Thoracic aorta (tissue), 2 donors: ENCODE data around the gene UROD. TPM values are rescaled to one million over a fixed set of nuclear protein-coding genes. Genes with fewer than 3 reads are reported as not detected.

Experiments used
- ATAC-seq: fragments of 150-250 bp; one replicate; pipeline ENCODE4 v1.8.0; 2017; ENCODE audit warnings: low read depth; ENCODE audit not compliant: insufficient number of reproducible peaks, low FRiP score
- DNase-seq: peaks from one replicate; pipeline ENCODE4 v3.0.0-alpha.2; 2020; ENCODE audit warnings: low spot score
- H3K27ac ChIP-seq, 2 donors: fragments of 200-600 bp; sonication (generic); 1 replicate in 1 of 2; 2 replicates in 1 of 2; pipeline ENCODE4 v1.5.1; 2016; ENCODE audit warnings: mild to moderate bottlenecking in 2 of 2, moderate library complexity in 2 of 2
- H3K27me3 ChIP-seq: fragments of 200-600 bp; sonication (generic); replicated peaks from 2 replicates; pipeline ENCODE4 v1.6.0; 2016; ENCODE audit warnings: mild to moderate bottlenecking; ENCODE audit not compliant: insufficient read depth
- H3K36me3 ChIP-seq: fragments of 200-600 bp; sonication (generic); one replicate; pipeline ENCODE4 v1.5.1; 2016
- H3K4me1 ChIP-seq, 2 donors: fragments of 200-600 bp; sonication (generic); 1 replicate in 1 of 2; 2 replicates in 1 of 2; pipeline versions ENCODE4 v1.5.1 to v1.6.0; 2016; ENCODE audit warnings: low read depth in 2 of 2, mild to moderate bottlenecking in 1 of 2; ENCODE audit not compliant: control insufficient read depth in 1 of 2
- H3K4me3 ChIP-seq: fragments of 200-600 bp; sonication (generic); 2 replicates; pipeline ENCODE4 v1.5.1; 2016; ENCODE audit warnings: mild to moderate bottlenecking
- H3K9me3 ChIP-seq: fragments of 200-600 bp; sonication (generic); 2 replicates; pipeline ENCODE4 v1.5.1; 2016
- total RNA-seq, 2 donors: library from RNA; depleted of rRNA; stranded (reverse); fragments of >200 nt; gene quantifications; one replicate each; pipeline versions ENCODE4 v1.1.0 to v1.2.3, GENCODE V29; 2016
- TF ChIP-seq, protein P1 (sequence below): fragments of 200-600 bp; sonication (generic); IDR thresholded peaks from one replicate; pipeline ENCODE4 v1.5.1; 2019; ENCODE audit warnings: antibody characterized with exemption

UROD gene
- total RNA-seq, 2 donors from 2014 or later: 32.7 to 67.4 TPM

GRCh38 chr1:45012639-45013278 lies 705 bp downstream of the UROD start:
- peaks cover 19 to 48% of the 10 kb centered on the region in 2 donors for H3K4me1 ChIP-seq

GRCh38 chr1:45013551-45014209 lies 1.6 kb downstream of the UROD start:
- H3K27ac ChIP-seq: no peak overlapping the region
- peaks cover 19 to 48% of the 10 kb centered on the region in 2 donors for H3K4me1 ChIP-seq
- peaks cover 11% of the 10 kb centered on the region for H3K36me3 ChIP-seq
- DNase-seq (no peak), ATAC-seq (no peak)
- no peaks in the 10 kb centered on the region for H3K27me3 ChIP-seq
- TF ChIP-seq, protein P1, sequence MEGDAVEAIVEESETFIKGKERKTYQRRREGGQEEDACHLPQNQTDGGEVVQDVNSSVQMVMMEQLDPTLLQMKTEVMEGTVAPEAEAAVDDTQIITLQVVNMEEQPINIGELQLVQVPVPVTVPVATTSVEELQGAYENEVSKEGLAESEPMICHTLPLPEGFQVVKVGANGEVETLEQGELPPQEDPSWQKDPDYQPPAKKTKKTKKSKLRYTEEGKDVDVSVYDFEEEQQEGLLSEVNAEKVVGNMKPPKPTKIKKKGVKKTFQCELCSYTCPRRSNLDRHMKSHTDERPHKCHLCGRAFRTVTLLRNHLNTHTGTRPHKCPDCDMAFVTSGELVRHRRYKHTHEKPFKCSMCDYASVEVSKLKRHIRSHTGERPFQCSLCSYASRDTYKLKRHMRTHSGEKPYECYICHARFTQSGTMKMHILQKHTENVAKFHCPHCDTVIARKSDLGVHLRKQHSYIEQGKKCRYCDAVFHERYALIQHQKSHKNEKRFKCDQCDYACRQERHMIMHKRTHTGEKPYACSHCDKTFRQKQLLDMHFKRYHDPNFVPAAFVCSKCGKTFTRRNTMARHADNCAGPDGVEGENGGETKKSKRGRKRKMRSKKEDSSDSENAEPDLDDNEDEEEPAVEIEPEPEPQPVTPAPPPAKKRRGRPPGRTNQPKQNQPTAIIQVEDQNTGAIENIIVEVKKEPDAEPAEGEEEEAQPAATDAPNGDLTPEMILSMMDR: no peak
- H3K9me3 ChIP-seq: no peaks in the 10 kb centered on the region
- no peak overlapping the region for H3K4me3 ChIP-seq

More at GRCh38 chr1:45012639-45013278, 705 bp downstream of the UROD start:
- Histone ChIP-seq H3K4me3 (peak overlapping the region; percentile 96), H3K27ac (peak overlapping the region; percentile 69 to 84), H3K27me3 (no peaks in the 10 kb centered on the region), H3K9me3 (no peaks in the 10 kb centered on the region), H3K36me3 (peaks cover 20% of the 10 kb centered on the region)
- no peak for DNase-seq
- TF ChIP-seq, protein P1: no peak
- no peak for ATAC-seq

DNA sequence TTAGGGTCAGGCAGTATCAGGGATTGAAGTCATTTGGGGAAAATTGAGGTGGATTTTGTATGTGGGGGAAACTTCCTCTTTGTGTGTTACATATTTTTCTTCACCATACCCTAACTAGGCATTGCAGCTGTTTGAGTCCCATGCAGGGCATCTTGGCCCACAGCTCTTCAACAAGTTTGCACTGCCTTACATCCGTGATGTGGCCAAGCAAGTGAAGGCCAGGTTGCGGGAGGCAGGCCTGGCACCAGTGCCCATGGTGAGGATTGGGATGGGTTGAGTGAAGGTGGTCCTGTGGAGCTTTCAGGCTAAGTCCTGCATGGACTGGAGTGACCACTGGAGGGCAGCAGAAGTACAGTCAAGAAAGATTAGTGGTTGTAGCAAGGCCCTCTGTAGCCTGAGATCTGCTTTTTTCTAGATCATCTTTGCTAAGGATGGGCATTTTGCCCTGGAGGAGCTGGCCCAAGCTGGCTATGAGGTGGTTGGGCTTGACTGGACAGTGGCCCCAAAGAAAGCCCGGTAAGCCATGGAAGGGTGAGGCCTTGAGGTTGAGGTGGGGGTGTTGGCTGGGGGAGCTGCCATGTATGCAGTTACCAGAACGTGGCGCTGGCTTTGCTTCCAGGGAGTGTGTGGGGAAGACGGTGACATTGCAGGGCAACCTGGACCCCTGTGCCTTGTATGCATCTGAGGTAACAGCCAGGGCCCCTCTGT lies 2.4 kb downstream of the UROD start:
- TF ChIP-seq, protein P1: peak; percentile 90
- no peaks in the 10 kb centered on the region for H3K9me3 ChIP-seq
- peak; percentile 53 for DNase-seq
- H3K27me3 ChIP-seq: no peaks in the 10 kb centered on the region
- ATAC-seq: peak; percentile 13
- H3K4me3 ChIP-seq: no peak overlapping the region
- H3K4me1 ChIP-seq: peaks cover 17 to 42% of the 10 kb centered on the region in 2 donors
- peaks cover 3% of the 10 kb centered on the region for H3K36me3 ChIP-seq
- H3K27ac ChIP-seq: no peak overlapping the region

GRCh38 chr1:45015683-45016082 lies 3.6 kb downstream of the UROD start:
- no peak overlapping the region for H3K4me3 ChIP-seq
- peaks cover 2% of the 10 kb centered on the region for H3K36me3 ChIP-seq
- H3K4me1 ChIP-seq: peaks cover 10 to 32% of the 10 kb centered on the region in 2 donors
- no peaks in the 10 kb centered on the region for H3K27me3 ChIP-seq
- TF ChIP-seq, protein P1: no peak
- DNase-seq (no peak), ATAC-seq (no peak)
- H3K27ac ChIP-seq: no peak overlapping the region
- no peaks in the 10 kb centered on the region for H3K9me3 ChIP-seq

GRCh38 chr1:45016090-45016697 lies 4.1 kb downstream of the UROD start:
- Histone ChIP-seq H3K27ac (no peak overlapping the region), H3K9me3 (no peaks in the 10 kb centered on the region), H3K36me3 (peaks cover 2% of the 10 kb centered on the region), H3K4me1 (peaks cover 10 to 32% of the 10 kb centered on the region in 2 donors), H3K4me3 (no peak overlapping the region), H3K27me3 (no peaks in the 10 kb centered on the region)
- ATAC-seq (no peak), DNase-seq (no peak)
- TF ChIP-seq, protein P1: no peak
